ENCODE measurements around the gene MRPS26.

DNA sequence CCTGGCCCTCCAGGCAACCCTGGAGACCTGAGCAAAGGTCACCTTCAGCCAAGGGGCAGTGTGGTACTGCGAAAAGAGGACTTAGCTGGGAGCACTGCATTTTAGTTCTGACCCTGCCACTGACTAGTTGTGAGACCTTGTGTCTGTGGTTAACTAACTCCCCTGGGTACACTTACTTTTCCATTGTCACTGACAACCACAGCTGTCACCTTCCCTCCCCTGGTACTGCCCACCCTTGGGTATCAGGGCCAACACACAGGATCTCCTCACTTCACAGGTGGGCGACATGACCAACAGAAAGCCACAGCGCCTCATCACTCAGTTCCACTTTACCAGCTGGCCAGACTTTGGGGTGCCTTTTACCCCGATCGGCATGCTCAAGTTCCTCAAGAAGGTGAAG, 24.1 kb upstream of the MRPS26 start:
- TF ChIP-seq GABPA (IDR thresholded peaks at IDR 0.05; ENCODE audit: low read depth, low read length): no peak
- no peak for TF ChIP-seq GABPA (CRISPR knock-in tag; IDR thresholded peaks at IDR 0.05; ENCODE audit: low read depth)
- TF ChIP-seq CEBPG (CRISPR knock-in tag; IDR thresholded peaks at IDR 0.05): no peak
- TF ChIP-seq CTCF (CRISPR knock-in tag; IDR thresholded peaks at IDR 0.05): no peak
- TF ChIP-seq ARNT (IDR thresholded peaks at IDR 0.05): no peak
- no peak for TF ChIP-seq RAD21 (CRISPR knock-in tag; IDR thresholded peaks at IDR 0.05)
- no peak for TF ChIP-seq ATF1 (CRISPR knock-in tag; IDR thresholded peaks at IDR 0.05)
- no peak for TF ChIP-seq ZNF713 (CRISPR knock-in tag; IDR thresholded peaks at IDR 0.05)
- no peak for TF ChIP-seq ZNF589 (CRISPR knock-in tag; conservative IDR thresholded peaks at IDR 0.05)
- no peak for TF ChIP-seq ZNF780A (CRISPR knock-in tag; IDR thresholded peaks at IDR 0.05)
- TF ChIP-seq ATF7 (IDR thresholded peaks at IDR 0.05): no peak
- no peak for TF ChIP-seq ATF7 (CRISPR knock-in tag; IDR thresholded peaks at IDR 0.05)
- no peak for TF ChIP-seq SP1 (IDR thresholded peaks at IDR 0.05)
- no peak for TF ChIP-seq SP1 (CRISPR knock-in tag; IDR thresholded peaks at IDR 0.05)
- no peak for TF ChIP-seq TSC22D2 (CRISPR knock-in tag; IDR thresholded peaks at IDR 0.05; ENCODE audit: borderline replicate concordance)
- TF ChIP-seq FOXM1 (CRISPR knock-in tag; IDR thresholded peaks at IDR 0.05): no peak
